HG03095 (cell line): Measurements from ENCODE around the gene ESRRA.

ENCODE experiments used
- ATAC-seq: cut with Tn5 transposase; IDR thresholded peaks from one replicate; pipeline ENCODE4 v1.9.1; 2021; ENCODE audit warnings: moderate library complexity; ENCODE audit not compliant: unreplicated experiment

The ESRRA gene

GRCh38 chr11:64291262-64291751 is 14.0 kb upstream of the ESRRA start, which contains the start of gene KCNK4:
Gene KCNK4 (plus strand): TSS chr11:64291302. CDS start chr11:64293019, 1,717 bp downstream.
- no peak for ATAC-seq

- no peak for ATAC-seq
Observed at GRCh38 chr11:64291752-64292459, 13.4 kb upstream of the ESRRA start.

GRCh38 chr11:64292460-64293254 is 12.7 kb upstream of the ESRRA start:
- ATAC-seq, result no peak

- no peak for ATAC-seq
Observed at GRCh38 chr11:64294774-64295173, 10.6 kb upstream of the ESRRA start.

GRCh38 chr11:64295760-64296159 is 9.6 kb upstream of the ESRRA start:
- no peak for ATAC-seq

- no peak for ATAC-seq
Observed at GRCh38 chr11:64296236-64296635, 9.1 kb upstream of the ESRRA start.

- ATAC-seq, result no peak
Observed at GRCh38 chr11:64296830-64297698, 8.3 kb upstream of the ESRRA start.

GRCh38 chr11:64297699-64298358 is 7.5 kb upstream of the ESRRA start:
- no peak for ATAC-seq

GRCh38 chr11:64298966-64299846 is 6.1 kb upstream of the ESRRA start:
- no peak for ATAC-seq

- no peak for ATAC-seq
Observed at GRCh38 chr11:64299847-64300648, 5.3 kb upstream of the ESRRA start, which contains the start of gene CATSPERZ. Gene CATSPERZ (plus strand): TSS chr11:64300358. CDS start chr11:64300411, 53 bp downstream.

- no peak for ATAC-seq
Observed at GRCh38 chr11:64303109-64304031, 2.0 kb upstream of the ESRRA start.

- no peak for ATAC-seq
Observed at GRCh38 chr11:64304032-64304315, 1.4 kb upstream of the ESRRA start.

- peak; percentile 13 for ATAC-seq
Observed at GRCh38 chr11:64304316-64305072, 830 bp upstream of the ESRRA start.

- peak; percentile 24 for ATAC-seq
Observed at GRCh38 chr11:64305691-64306562, 603 bp downstream of the ESRRA start.

- ATAC-seq, result no peak
Observed at GRCh38 chr11:64306563-64306875, 1.2 kb downstream of the ESRRA start.

- ATAC-seq, result no peak
Observed at GRCh38 chr11:64306876-64307622, 1.7 kb downstream of the ESRRA start.
